Superior temporal gyrus (tissue), 1 donor: ENCODE data around the gene DOCK4.

Experiments
- DNase-seq: peaks from one replicate; pipeline ENCODE4 v3.0.0-alpha.2; 2016; ENCODE audit errors: extremely low spot score

DOCK4 gene

GRCh38 chr7:111678986-111679385, 527.2 kb downstream of the DOCK4 start:
- DNase-seq = no peak

GRCh38 chr7:111678281-111678680, 527.9 kb downstream of the DOCK4 start:
- no peak for DNase-seq

DNA sequence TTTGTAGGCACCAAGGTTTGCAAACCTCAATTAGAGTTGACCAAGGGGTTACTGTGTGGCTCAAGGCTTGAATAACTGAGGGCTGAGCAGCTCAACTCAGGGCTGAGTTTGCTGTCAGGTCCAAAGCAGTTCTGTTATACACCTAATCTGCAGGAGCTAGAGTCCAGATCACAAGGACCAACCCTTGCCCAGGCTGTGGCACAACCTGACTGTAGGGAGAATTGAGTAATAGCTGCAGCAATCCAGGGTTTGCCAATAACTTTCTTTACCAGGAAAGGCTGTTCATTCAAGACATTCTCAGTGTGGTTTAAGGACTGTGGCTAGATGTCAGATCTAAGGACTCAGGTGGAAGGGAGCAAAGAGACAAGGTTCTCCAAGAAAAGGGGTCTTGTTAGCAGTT, 528.4 kb downstream of the DOCK4 start:
- no peak for DNase-seq

GRCh38 chr7:111676811-111677210, 529.4 kb downstream of the DOCK4 start:
- no peak for DNase-seq
